NCI-H1694 (cell line): ENCODE results near the gene ADGRD2.

ENCODE experiments used
- DNase-seq: peaks from one replicate; lab custom pipeline; 2025; lab: John Stamatoyannopoulos, UW

The ADGRD2 gene

GRCh38 chr9:124498040-124498439 is 47.8 kb downstream of the ADGRD2 start:
- DNase-seq = no peak

- DNase-seq = no peak
Measured at GRCh38 chr9:124498499-124499146, 48.4 kb downstream of the ADGRD2 start.

- no peak for DNase-seq
Measured at GRCh38 chr9:124499216-124499615, 49.0 kb downstream of the ADGRD2 start.

- DNase-seq = no peak
Measured at GRCh38 chr9:124500028-124500795, 50.0 kb downstream of the ADGRD2 start.

- DNase-seq = no peak
Measured at GRCh38 chr9:124500796-124501611, 50.8 kb downstream of the ADGRD2 start.

- DNase-seq = no peak
Measured at GRCh38 chr9:124501771-124502320, 51.6 kb downstream of the ADGRD2 start.

GRCh38 chr9:124502711-124503702 is 52.8 kb downstream of the ADGRD2 start:
- no peak for DNase-seq

GRCh38 chr9:124503713-124504529 is 53.7 kb downstream of the ADGRD2 start:
- DNase-seq = no peak

- DNase-seq = no peak
Measured at GRCh38 chr9:124504530-124505005, 54.3 kb downstream of the ADGRD2 start.

GRCh38 chr9:124505006-124505900 is 55.0 kb downstream of the ADGRD2 start:
- no peak for DNase-seq

GRCh38 chr9:124505901-124506346 is 55.7 kb downstream of the ADGRD2 start:
- DNase-seq = no peak

GRCh38 chr9:124506433-124506832 is 56.2 kb downstream of the ADGRD2 start:
- no peak for DNase-seq

- no peak for DNase-seq
Measured at GRCh38 chr9:124506931-124507879, 57.0 kb downstream of the ADGRD2 start, which contains the start of gene NR5A1. NR5A1 (minus strand) TSS chr9:124507399; CDS start chr9:124503395, 4,004 bp downstream.

- DNase-seq = no peak
Measured at GRCh38 chr9:124507880-124508423, 57.7 kb downstream of the ADGRD2 start.

GRCh38 chr9:124510650-124511425 is 60.6 kb downstream of the ADGRD2 start:
- DNase-seq = no peak

- DNase-seq = no peak
Measured at GRCh38 chr9:124511426-124511840, 61.2 kb downstream of the ADGRD2 start.
